Immature natural killer cell (primary cell): ENCODE results near the gene OR13C8. TPM values are rescaled to one million over a fixed set of nuclear protein-coding genes. Genes with fewer than 3 reads are reported as not detected.
"Not testable (repeated sequence)": the region's sequence is repeated elsewhere in the genome, so short reads cannot be mapped to it uniquely, and the experiment has no call there.

Source experiments
- DNase-seq, 3 donors: peaks; one replicate each; pipeline ENCODE4 v3.0.0; 2022; ENCODE audit warnings: mixed read lengths in 1 of 3
- H3K27ac Mint-ChIP-seq, 6 donors: one replicate each; pipeline ENCODE4 v1.8.0; 2020; ENCODE audit warnings: mixed read lengths in 6 of 6, mild to moderate bottlenecking in 5 of 6, inconsistent platforms in 4 of 6, moderate library complexity in 3 of 6
- H3K27me3 Mint-ChIP-seq, 3 donors: one replicate each; pipeline ENCODE4 v1.8.0; 2020 to 2021; ENCODE audit warnings: low read depth in 3 of 3, mild to moderate bottlenecking in 3 of 3, mixed read lengths in 3 of 3, moderate library complexity in 3 of 3, inconsistent platforms in 1 of 3
- H3K36me3 Mint-ChIP-seq, 3 donors: one replicate each; pipeline ENCODE4 v1.8.0; 2020; ENCODE audit warnings: mixed read lengths in 3 of 3, inconsistent platforms in 2 of 3, mild to moderate bottlenecking in 2 of 3
- H3K4me1 Mint-ChIP-seq, 2 donors: one replicate each; pipeline ENCODE4 v1.8.0; 2020; ENCODE audit warnings: inconsistent platforms in 2 of 2, mild to moderate bottlenecking in 2 of 2, mixed read lengths in 2 of 2, moderate library complexity in 1 of 2
- H3K4me3 Mint-ChIP-seq, 5 donors: one replicate each; pipeline ENCODE4 v1.8.0; 2020; ENCODE audit warnings: mild to moderate bottlenecking in 5 of 5, mixed read lengths in 5 of 5, inconsistent platforms in 3 of 5, moderate library complexity in 3 of 5
- H3K9me3 Mint-ChIP-seq, 6 donors: one replicate each; pipeline ENCODE4 v1.8.0; 2020; ENCODE audit warnings: mild to moderate bottlenecking in 6 of 6, mixed read lengths in 6 of 6, inconsistent platforms in 4 of 6, moderate library complexity in 3 of 6
- polyA plus RNA-seq, 3 donors: library from polyadenylated mRNA; unstranded; fragments of 300-500 nt; fragmentation: Illumina TruSeq; gene quantifications; one replicate each; pipeline ENCODE4 v1.2.3, GENCODE V29; 2021

The OR13C8 gene
- polyA plus RNA-seq, result not detected

- peaks cover 0 to 6% (median 0%) of the 10 kb centered on the region in 3 donors for H3K36me3 Mint-ChIP-seq
- H3K4me3 Mint-ChIP-seq, result no peak within 1 kb of the TSS
- no peak within 1 kb of the TSS for H3K27ac Mint-ChIP-seq
- peaks cover 5 to 28% (median 20%) of the 10 kb centered on the region in 6 donors for H3K9me3 Mint-ChIP-seq
- no peaks in the 10 kb centered on the region for H3K27me3 Mint-ChIP-seq
- no peak for DNase-seq
- no peaks in the 10 kb centered on the region for H3K4me1 Mint-ChIP-seq
Observed at GRCh38 chr9:104568868-104569267, at the start of gene OR13C8. Gene OR13C8, plus strand, starts transcription at chr9:104569168. Its CDS starts 0 bp downstream, at chr9:104569168.

- H3K27me3 Mint-ChIP-seq, H3K4me3 Mint-ChIP-seq, H3K27ac Mint-ChIP-seq, H3K4me1 Mint-ChIP-seq, DNase-seq, H3K36me3 Mint-ChIP-seq: not testable (repeated sequence)
- H3K9me3 Mint-ChIP-seq, result peaks cover 0 to 19% (median 6%) of the 10 kb centered on the region in 6 donors
Observed at GRCh38 chr9:104520241-104520640, 48.7 kb upstream of the OR13C8 start.

GRCh38 chr9:104527109-104527508 is 41.9 kb upstream of the OR13C8 start, which contains the start of gene OR13C4:
Gene OR13C4, minus strand, starts transcription at chr9:104527209. Its CDS starts 0 bp downstream, at chr9:104527209.
- no peaks in the 10 kb centered on the region for H3K36me3 Mint-ChIP-seq
- no peak within 1 kb of the TSS for H3K27ac Mint-ChIP-seq
- H3K27me3 Mint-ChIP-seq, result no peaks in the 10 kb centered on the region
- H3K4me3 Mint-ChIP-seq, result no peak within 1 kb of the TSS
- H3K4me1 Mint-ChIP-seq, result no peaks in the 10 kb centered on the region
- no peak for DNase-seq
- peaks cover 1 to 31% (median 8%) of the 10 kb centered on the region in 6 donors for H3K9me3 Mint-ChIP-seq

GRCh38 chr9:104536756-104537155 is 32.2 kb upstream of the OR13C8 start, which contains the start of gene OR13C3:
Gene OR13C3, minus strand, starts transcription at chr9:104536856. Its CDS starts 133 bp downstream, at chr9:104536723.
- H3K4me3 Mint-ChIP-seq, result no peak within 1 kb of the TSS
- DNase-seq, result no peak
- H3K27ac Mint-ChIP-seq, result no peak within 1 kb of the TSS
- no peaks in the 10 kb centered on the region for H3K36me3 Mint-ChIP-seq
- no peaks in the 10 kb centered on the region for H3K4me1 Mint-ChIP-seq
- H3K27me3 Mint-ChIP-seq, result no peaks in the 10 kb centered on the region
- H3K9me3 Mint-ChIP-seq, result peaks cover 0 to 14% (median 8%) of the 10 kb centered on the region in 6 donors

GRCh38 chr9:104539275-104539674 is 29.7 kb upstream of the OR13C8 start:
- no peak for DNase-seq
- no peaks in the 10 kb centered on the region for H3K27me3 Mint-ChIP-seq
- no peak overlapping the region for H3K27ac Mint-ChIP-seq
- peaks cover 0 to 11% (median 4%) of the 10 kb centered on the region in 6 donors for H3K9me3 Mint-ChIP-seq
- no peak overlapping the region for H3K4me3 Mint-ChIP-seq
- no peaks in the 10 kb centered on the region for H3K4me1 Mint-ChIP-seq
- H3K36me3 Mint-ChIP-seq, result no peaks in the 10 kb centered on the region

GRCh38 chr9:104544644-104545043 is 24.3 kb upstream of the OR13C8 start:
- DNase-seq, result no peak
- no peak overlapping the region for H3K4me3 Mint-ChIP-seq
- H3K9me3 Mint-ChIP-seq, result peaks cover 0 to 5% (median 3%) of the 10 kb centered on the region in 6 donors
- no peak overlapping the region for H3K27ac Mint-ChIP-seq
- no peaks in the 10 kb centered on the region for H3K27me3 Mint-ChIP-seq
- H3K4me1 Mint-ChIP-seq, result no peaks in the 10 kb centered on the region
- no peaks in the 10 kb centered on the region for H3K36me3 Mint-ChIP-seq

GRCh38 chr9:104553261-104553660 is 15.7 kb upstream of the OR13C8 start:
- no peak for DNase-seq
- H3K9me3 Mint-ChIP-seq, result peaks cover 7 to 19% (median 10%) of the 10 kb centered on the region in 6 donors

GRCh38 chr9:104555521-104555920 is 13.4 kb upstream of the OR13C8 start:
- DNase-seq, result no peak
- H3K4me1 Mint-ChIP-seq, result no peaks in the 10 kb centered on the region
- H3K36me3 Mint-ChIP-seq, result no peaks in the 10 kb centered on the region
- H3K27ac Mint-ChIP-seq, result no peak overlapping the region
- H3K9me3 Mint-ChIP-seq, result peaks cover 7 to 22% (median 15%) of the 10 kb centered on the region in 6 donors
- H3K4me3 Mint-ChIP-seq, result no peak overlapping the region
- peaks cover 0 to 2% (median 1%) of the 10 kb centered on the region in 3 donors for H3K27me3 Mint-ChIP-seq

More at GRCh38 chr9:104553261-104553660, 15.7 kb upstream of the OR13C8 start:
- Mint-ChIP-seq H3K27ac (no peak overlapping the region), H3K4me1 (no peaks in the 10 kb centered on the region), H3K27me3 (no peaks in the 10 kb centered on the region), H3K36me3 (no peaks in the 10 kb centered on the region), H3K4me3 (no peak overlapping the region)

- no peak overlapping the region for H3K4me3 Mint-ChIP-seq
- no peaks in the 10 kb centered on the region for H3K36me3 Mint-ChIP-seq
- DNase-seq, result no peak
- peaks cover 0 to 2% (median 1%) of the 10 kb centered on the region in 3 donors for H3K27me3 Mint-ChIP-seq
- peaks cover 6 to 24% (median 17%) of the 10 kb centered on the region in 6 donors for H3K9me3 Mint-ChIP-seq
- no peaks in the 10 kb centered on the region for H3K4me1 Mint-ChIP-seq
- H3K27ac Mint-ChIP-seq, result no peak overlapping the region
Observed at GRCh38 chr9:104556830-104557634, 11.9 kb upstream of the OR13C8 start.

GRCh38 chr9:104564358-104564757 is 4.6 kb upstream of the OR13C8 start:
- H3K36me3 Mint-ChIP-seq, result peaks cover 0 to 3% (median 0%) of the 10 kb centered on the region in 3 donors
- H3K27me3 Mint-ChIP-seq, result peaks cover 0 to 1% (median 0%) of the 10 kb centered on the region in 3 donors
- no peak overlapping the region for H3K27ac Mint-ChIP-seq
- no peaks in the 10 kb centered on the region for H3K4me1 Mint-ChIP-seq
- H3K4me3 Mint-ChIP-seq, result no peak overlapping the region
- no peak for DNase-seq
- H3K9me3 Mint-ChIP-seq, result peaks cover 0 to 12% (median 9%) of the 10 kb centered on the region in 6 donors

GRCh38 chr9:104572612-104573011 is 3.6 kb downstream of the OR13C8 start:
- H3K4me3 Mint-ChIP-seq, result no peak overlapping the region
- no peak for DNase-seq
- peaks cover 0 to 6% (median 0%) of the 10 kb centered on the region in 3 donors for H3K36me3 Mint-ChIP-seq
- H3K27ac Mint-ChIP-seq, result no peak overlapping the region
- H3K9me3 Mint-ChIP-seq, result peaks cover 5 to 34% (median 19%) of the 10 kb centered on the region in 6 donors
- H3K4me1 Mint-ChIP-seq, result no peaks in the 10 kb centered on the region
- peaks cover 0 to 3% (median 0%) of the 10 kb centered on the region in 3 donors for H3K27me3 Mint-ChIP-seq

GRCh38 chr9:104575456-104575855 is 6.5 kb downstream of the OR13C8 start:
- H3K4me3 Mint-ChIP-seq, result no peak overlapping the region
- H3K4me1 Mint-ChIP-seq, result no peaks in the 10 kb centered on the region
- peaks cover 0 to 7% (median 0%) of the 10 kb centered on the region in 3 donors for H3K27me3 Mint-ChIP-seq
- no peak overlapping the region for H3K27ac Mint-ChIP-seq
- peaks cover 6 to 32% (median 13%) of the 10 kb centered on the region in 6 donors for H3K9me3 Mint-ChIP-seq
- H3K36me3 Mint-ChIP-seq, result peaks cover 0 to 3% (median 0%) of the 10 kb centered on the region in 3 donors
- DNase-seq, result no peak

GRCh38 chr9:104577263-104577662 is 8.3 kb downstream of the OR13C8 start:
- Mint-ChIP-seq H3K36me3 (peaks cover 0 to 3% (median 0%) of the 10 kb centered on the region in 3 donors), H3K9me3 (peaks cover 1 to 27% (median 10%) of the 10 kb centered on the region in 6 donors), H3K4me3 (no peak overlapping the region), H3K27ac (no peak overlapping the region), H3K27me3 (peaks cover 0 to 7% (median 0%) of the 10 kb centered on the region in 3 donors), H3K4me1 (no peaks in the 10 kb centered on the region)
- no peak for DNase-seq

- DNase-seq, result no peak
- peaks cover 0 to 2% (median 1%) of the 10 kb centered on the region in 6 donors for H3K9me3 Mint-ChIP-seq
- H3K27ac Mint-ChIP-seq, result no peak overlapping the region
- H3K36me3 Mint-ChIP-seq, result no peaks in the 10 kb centered on the region
- H3K27me3 Mint-ChIP-seq, result peaks cover 0 to 7% (median 1%) of the 10 kb centered on the region in 3 donors
- no peaks in the 10 kb centered on the region for H3K4me1 Mint-ChIP-seq
- no peak overlapping the region for H3K4me3 Mint-ChIP-seq
Observed at GRCh38 chr9:104580562-104580961, 11.6 kb downstream of the OR13C8 start.
